Stimulated activated CD4-positive, alpha-beta T cell treated with anti-CD3 and anti-CD28 coated beads, Interleukin-1b, Interleukin-23, amount 100 ng/mL, for 4 hours (primary cell): ENCODE measurements around the gene RAC3.
A peak's percentile ranks its signal among the peaks of the same experiment; 100 is the strongest.

Experiments used
- DNase-seq, 2 donors: peaks; one replicate each; pipeline ENCODE4 v3.0.0-alpha.2; 2020; ENCODE audit warnings: low read depth in 2 of 2

RAC3 gene

DNA sequence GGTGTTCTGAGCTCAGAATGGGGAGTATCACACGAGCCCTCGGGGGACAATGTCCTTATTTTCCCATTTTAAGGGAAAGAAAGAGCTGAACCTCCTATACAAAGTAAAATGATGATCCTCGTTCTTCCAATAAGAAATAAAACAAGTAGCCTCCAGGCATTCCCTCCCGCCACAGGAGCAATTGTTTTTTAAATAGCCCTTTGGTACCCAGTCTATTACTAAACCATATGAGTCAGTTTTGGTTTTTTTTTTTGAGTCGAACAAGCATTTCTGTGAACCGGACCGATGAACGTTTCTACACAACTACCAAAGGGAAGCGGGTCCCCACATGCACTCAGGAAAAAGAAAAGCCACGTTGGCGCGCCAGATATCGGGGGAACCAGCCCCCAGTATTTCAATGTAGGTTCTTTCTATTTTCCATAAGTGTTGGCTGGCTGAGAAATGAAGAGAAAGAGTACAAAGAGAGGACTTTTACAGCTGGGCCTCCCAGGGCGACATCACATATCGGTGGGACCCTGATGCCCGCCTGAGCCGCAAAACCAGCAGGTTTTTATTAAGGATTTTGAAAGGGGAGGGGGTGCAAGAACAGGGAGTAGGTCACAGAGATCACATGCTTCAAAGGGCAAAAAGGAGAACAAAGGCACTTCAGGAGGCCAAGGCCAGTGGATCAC lies 9.8 kb downstream of the RAC3 start:
- DNase-seq: no peak

DNA sequence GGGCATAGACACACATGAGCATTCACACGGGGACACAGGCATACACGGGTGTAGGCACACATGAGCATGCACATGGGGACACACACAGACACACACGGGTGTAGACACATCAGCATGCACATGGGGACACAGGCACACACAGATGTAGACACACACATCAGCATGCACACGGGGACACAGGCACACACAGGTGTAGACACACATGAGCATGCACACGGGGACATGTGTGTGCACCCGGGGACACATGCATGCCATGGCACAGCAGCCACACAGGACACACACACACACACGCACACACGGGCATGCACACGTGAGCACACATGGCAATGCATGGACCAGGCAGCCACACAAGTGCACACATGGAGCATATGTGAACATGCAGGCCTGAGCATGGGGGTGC lies 11.2 kb downstream of the RAC3 start:
- no peak for DNase-seq

DNA sequence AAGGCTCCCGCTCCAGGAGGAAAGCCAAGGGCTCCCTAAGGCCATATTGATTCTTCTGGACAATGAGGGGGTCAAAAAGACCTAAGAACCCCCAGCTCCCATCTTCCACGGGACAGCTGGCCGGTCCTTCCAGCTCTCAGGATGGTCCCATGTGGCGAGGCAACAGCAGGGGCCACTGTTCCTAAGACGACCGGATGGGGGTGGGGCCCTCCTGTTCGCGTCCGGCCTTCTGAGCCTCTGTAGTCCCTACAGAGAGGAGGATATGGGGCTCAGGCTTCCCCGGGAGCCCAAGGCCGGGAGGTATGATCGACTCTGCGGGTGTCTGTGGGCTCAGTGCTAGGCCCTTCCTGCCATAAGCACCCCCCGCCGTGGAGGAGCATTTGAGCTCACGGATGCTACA lies 12.0 kb downstream of the RAC3 start:
- DNase-seq: no peak

DNA sequence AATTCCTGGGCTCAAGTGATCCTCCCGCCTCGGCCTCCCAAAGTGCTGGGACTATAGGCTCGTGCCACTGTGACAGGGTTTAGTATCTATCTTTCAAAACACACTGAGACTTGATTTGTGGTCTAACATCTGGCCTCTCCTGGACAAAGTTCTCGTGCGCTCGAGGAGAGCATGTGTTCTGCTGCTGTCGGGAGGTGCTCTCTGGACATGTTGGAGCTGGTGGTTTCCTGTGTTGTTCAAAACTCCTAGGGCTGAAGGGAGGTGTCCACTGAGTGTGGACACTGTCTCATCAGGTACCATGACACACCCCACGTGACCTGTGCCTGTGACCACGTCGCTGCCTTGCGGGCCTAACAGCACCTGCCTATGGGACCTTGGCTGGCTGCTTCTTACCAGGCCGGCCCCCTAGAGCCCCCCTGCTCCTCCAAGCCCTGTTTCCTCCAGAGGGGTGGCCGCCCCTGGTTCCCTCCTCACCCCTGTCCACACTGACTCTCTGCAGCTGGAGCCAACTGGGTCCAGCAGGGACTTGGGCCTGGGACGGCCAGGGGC lies 14.5 kb downstream of the RAC3 start:
- DNase-seq: no peak

DNA sequence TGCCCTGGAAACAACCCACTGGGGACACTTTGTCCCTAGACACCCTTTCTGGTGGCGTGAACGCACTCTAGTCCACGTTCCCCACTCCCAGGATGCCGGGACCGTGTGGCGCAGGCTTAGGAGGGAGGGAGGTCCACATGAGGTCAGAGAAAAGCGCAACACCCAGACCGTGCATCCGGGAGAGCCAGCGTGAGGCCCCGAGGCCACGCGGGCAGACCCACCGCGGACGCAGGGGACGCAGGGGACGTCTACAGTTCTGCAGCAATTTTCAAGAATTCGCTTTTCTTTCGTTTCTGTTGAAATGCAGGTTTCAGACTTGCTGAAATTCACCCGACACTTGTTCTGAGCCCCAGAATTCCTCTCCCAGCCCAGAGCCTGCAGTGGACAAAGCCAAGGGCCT lies 15.4 kb downstream of the RAC3 start:
- DNase-seq: no peak

DNA sequence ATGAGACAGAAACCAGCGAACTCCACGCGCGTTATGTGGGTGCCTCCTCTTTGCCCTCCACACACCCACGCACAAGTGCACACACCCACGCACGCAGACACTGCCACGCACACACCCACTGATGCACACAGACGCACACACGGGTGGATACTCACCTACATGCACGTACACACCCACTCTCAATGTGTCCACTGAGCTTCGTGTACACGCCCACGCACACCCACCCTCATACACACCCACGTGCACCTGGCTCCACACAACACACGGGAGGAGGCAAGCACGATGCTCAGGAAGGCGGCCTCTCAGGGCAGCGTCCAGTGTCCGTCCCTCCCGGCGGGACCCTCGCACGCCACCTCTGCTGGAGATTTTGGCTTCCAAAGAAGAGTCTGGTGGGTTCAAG lies 15.9 kb downstream of the RAC3 start:
- DNase-seq: no peak

DNA sequence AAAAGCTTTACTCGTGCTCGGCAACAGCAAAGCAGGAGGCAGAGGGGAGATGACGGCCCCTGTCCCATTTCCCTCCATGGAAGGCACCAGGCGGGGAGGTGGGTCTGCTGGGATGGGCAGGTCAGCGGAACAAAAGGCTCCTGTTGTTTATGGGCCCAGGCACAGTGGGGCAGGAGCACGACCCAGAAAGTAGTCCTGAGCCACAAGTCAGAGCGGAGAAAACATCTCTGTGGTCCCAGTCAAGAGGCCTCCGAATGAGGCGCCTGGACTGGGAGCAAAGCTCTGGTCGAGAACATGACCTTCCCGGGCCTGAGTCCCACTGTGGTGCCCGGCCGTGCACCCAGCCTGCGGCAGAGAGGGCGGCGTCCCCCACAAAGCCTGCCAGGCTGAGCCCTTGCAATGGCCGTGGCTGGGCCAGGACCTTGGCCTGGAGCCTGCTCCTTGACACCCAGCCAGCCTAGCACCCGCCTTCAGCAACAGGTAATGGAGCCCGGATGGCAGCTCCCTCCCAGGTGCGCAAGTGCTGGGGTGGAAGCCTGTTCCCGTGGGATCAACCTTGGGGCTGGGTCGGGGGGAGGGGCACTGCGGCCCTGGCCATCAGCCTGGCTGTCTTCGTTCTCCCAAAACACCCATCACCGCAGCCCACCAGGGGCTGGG lies 16.6 kb downstream of the RAC3 start:
- DNase-seq: no peak

DNA sequence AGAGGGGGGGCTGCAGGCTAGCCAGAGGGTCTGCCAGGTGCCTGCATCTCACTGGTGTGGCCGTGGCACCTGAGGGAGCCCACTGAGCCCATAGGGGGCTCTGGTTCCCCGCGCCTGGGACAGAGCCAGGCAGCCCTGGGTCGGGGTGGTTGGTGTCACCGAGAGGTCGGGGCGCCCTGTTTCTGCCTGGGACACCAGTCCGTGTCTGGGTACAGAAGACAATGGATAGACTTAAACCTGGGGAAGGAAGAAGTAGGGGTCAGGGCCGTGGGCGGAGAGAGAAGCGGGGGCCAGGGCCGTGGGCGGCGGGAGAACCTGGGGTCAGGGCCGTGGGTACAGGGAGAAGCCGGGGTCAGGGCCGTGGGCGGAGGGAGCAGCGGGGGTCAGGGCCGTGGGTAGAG lies 17.1 kb downstream of the RAC3 start:
- DNase-seq: no peak

DNA sequence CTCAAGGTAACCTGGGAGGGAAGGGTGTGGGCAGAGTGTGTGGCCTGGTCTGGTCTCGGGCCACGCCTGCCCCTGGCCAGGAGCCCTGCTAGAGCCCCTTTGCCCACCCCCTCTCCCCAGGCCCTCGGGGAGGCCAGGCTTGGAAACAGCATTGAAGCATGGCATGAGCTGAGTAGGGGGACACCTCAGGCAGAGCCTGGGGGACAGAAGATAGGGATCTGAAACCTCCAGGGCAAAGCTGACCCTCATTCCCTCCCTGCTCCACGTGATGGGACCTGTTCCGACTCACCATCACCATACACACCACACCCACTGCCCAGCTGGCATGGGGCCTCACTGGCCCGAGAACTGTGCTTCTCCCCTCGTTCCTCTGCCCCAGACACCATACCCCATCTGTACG lies 17.6 kb downstream of the RAC3 start:
- no peak for DNase-seq

DNA sequence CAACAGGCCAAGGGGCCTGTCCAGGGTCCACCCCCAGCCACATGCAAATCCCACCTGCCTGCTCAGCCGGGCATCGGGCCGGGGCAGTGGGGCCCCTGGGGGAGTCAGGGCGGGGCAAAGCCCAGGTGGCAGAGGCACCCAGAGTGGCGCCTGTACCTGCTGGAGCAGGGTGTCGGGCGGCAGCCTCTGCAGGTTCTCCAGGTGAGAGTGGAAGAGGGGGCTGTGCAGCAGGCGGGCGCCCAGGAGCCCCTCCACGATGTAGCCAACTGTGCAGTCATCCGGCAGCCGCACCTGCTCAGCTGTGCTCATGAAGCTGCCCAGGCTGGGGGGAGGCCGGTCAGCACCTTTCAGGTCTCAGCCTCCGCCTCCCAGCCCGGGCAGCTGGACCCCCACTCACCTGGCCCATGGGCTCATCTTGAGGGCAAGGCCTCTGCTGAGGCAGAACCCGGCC lies 18.1 kb downstream of the RAC3 start:
- no peak for DNase-seq

DNA sequence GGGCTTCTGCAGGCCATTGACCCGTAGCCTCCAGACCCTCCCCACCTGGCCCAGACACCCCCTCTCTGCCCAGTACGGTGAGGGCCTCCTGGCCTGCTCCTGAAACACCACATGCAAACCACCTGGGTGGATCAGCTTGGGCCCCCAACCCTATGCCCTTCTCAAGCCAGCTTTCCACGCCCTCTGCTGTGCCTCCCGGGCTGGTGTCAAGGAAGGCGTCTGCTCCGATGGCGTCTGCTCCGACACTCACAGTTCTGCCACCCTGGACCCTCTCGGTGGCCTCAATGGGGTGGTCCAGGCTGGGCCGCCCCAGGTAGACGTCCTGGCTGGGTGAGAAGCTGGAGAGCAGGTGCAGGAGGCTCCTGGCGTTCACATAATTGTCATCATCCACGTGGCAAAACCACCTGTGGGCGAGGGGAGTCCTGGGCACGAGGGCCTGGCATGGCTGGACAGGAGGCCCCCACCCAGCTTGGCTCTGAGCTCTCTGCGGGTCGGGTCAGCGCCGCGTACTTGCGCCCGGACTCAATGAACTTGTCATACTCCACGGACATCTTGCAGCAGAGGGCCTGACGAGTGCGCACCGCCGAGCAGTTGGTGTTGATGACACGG lies 18.8 kb downstream of the RAC3 start:
- no peak for DNase-seq

DNA sequence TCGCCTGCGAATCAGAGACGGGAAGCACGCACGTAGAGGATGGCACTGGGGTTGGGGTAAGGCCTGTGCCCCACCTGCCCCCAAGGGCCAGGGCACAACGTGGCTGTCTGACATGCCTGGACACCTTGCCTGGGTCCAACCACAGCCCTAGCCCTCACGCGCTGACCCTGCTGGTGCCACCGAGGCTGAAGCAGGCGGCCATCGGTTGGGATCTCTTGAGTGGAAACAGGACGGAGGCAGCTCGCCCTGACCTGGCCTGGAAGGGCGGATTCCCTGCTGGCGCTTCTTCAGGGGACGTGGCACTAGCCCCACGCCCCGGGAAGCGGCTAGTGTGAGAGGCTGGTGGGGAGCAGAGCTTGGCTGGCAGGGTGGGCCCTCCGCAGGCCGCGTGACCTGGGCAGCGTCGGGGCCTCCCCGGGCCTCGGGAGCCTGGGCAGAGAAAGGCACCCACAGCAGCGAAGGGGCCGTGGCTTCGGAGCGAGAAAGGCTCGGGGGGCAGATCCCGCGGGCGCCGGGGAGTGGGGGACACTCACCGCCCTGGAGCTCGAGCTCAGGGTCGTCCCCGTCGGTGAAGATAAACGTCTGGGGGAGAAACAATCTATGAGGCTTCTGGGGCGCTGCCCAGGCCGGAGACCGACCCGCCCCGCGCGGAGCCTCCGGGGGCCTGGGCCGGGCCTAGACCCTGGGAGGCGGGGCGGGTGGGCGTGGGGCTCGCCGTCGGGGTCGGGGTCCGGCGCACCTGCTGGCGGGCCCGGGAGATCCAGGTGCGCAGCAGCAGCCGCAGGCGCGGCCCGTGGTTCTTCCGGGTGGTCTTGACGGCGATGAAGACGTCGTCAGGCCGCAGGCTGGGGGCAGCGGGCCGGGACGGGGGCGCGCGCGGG lies 19.5 kb downstream of the RAC3 start:
- no peak for DNase-seq

DNA sequence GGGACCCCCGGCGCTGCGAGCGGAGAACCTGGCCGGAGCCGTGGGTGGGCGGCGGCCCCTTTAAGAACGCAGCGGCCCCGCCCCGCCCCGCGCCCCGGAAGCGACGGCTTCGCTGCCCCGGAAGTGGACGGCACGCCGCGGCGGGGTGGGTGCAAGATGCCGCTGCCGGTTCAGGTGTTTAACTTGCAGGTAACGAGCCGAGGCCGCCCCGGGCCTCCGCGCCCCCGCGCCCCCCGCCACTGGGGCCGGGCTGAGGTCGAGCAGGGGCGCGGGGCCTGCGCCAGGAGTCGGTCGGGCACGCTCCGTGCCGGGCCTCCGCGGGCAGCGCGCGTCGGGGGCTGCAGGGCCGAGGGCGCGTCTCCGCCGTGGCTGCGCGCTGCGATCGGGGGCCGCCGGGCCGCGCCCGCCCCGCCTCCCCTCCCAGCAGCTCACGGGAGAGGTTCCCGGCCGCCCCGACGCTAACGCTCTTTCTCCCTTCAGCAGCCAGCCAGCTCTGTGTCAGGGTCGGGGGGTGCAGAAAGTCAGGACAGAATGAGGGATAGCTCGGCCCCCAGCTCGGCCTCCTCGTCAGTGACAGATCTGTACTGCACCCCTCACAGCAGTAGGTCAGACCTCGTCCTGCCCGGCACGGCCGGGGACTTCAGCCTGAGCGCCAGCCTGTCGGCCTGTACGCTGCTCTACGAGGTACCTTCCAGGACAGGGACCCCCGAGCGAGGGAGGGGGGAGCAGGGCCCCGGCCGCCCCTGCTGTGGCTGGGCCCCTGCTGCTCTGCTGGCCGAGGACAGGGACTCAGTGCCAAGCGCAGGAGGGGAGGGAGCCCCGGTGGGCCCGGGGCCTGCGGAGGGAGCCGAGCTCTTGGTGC lies 20.5 kb downstream of the RAC3 start, which contains the start of the genes GPS1 and RFNG:
Gene GPS1, plus strand, starts transcription at position 123 of the 862 bp plus-strand sequence. Its CDS starts 34 bp downstream, at position 157.
Gene RFNG, minus strand, starts transcription at position 36 of the 862 bp plus-strand sequence. CDS start 45 bp downstream, outside the sequence.
- DNase-seq: peak; percentile 67 to 87

DNA sequence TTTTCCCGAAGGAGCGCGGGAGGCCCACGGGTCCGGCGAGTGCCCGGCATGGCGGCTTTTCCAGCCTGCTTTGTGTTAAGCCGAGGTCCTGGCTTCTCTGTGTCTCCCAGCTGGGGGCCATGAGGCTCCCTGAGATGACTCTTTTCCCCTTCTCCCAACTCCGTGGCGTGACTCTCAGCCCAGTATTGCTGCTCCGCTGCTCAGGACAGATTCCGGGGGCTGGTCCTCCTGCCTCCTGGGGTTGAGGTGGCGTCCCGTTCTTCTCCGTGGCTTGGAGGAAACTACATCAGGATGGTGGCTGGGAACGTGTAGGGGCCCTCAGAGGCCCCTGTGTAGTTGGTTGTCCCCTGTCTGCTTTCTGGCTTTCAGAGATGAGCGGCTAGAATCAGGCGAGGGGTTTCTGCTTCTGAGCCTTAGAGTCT lies 21.2 kb downstream of the RAC3 start:
- no peak for DNase-seq

DNA sequence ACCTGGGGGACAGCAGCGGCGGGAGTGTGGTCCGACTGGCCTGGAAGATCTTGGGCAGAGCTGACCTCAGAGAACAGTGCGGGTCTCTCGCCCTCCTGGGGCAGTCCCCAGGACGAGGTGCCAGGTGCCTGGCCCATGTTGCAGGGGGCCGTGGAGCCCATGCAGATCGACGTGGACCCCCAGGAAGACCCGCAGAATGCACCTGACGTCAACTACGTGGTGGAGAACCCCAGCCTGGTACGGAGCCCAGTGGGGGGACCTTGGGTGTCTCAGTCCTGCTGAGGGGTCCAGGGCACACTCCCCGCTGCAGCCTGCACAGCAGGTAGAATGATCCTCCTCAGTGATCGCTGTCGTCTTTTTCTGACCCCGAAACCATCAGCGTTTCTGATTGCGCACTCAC lies 21.7 kb downstream of the RAC3 start:
- DNase-seq: no peak

DNA sequence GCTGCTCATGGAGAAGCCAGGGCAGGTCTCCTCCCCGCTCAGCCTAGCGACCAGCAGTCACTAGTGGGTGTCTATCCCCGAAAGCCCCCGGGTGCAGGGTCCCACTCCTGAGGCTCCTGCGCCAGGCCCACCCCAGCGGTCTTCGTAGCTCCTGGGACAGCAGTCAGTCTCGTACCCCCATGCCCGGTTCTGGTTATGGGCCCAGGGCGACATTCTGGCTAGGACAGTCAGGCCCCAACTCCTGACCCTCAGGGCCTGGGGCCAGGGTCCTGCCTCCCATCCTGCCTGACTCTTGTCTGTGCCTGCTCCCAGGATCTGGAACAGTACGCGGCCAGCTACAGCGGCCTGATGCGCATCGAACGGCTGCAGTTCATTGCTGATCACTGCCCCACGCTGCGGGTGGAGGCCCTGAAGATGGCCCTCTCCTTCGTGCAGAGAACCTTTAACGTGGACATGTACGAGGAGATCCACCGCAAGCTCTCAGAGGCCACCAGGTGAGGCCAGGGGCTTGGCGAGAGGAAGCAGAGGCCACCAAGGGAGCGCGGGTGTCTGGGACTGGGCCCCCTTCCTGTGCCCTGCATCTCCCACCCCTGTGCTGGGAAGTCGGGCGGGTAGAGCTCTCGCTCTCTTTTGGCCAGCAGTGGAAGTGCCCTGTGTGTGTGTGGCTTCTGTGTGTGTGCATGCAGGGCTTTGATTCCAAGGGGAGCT lies 22.2 kb downstream of the RAC3 start:
- DNase-seq: no peak

DNA sequence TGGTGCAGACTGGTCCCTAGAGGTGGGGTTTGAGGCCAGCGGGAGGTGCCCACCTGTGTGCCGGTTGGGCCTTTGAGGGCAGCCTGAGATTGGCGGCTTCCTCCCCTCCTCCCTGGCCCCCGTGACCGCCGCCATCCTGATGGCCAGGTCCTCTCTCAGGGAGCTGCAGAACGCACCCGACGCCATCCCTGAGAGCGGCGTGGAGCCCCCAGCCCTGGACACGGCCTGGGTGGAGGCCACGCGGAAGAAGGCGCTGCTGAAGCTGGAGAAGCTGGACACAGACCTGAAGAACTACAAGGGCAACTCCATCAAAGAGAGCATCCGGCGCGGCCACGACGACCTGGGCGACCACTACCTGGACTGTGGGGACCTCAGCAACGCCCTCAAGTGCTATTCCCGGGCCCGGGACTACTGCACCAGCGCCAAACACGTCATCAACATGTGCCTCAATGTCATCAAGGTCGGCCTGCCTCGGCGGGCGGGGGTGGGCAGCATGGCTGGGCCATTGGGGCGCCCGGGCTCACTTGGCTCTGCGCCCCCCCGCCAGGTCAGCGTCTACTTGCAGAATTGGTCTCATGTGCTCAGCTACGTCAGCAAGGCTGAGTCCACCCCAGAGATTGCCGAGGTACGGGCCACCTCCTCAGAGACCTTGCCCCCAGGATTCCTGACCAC lies 23.0 kb downstream of the RAC3 start:
- no peak for DNase-seq

DNA sequence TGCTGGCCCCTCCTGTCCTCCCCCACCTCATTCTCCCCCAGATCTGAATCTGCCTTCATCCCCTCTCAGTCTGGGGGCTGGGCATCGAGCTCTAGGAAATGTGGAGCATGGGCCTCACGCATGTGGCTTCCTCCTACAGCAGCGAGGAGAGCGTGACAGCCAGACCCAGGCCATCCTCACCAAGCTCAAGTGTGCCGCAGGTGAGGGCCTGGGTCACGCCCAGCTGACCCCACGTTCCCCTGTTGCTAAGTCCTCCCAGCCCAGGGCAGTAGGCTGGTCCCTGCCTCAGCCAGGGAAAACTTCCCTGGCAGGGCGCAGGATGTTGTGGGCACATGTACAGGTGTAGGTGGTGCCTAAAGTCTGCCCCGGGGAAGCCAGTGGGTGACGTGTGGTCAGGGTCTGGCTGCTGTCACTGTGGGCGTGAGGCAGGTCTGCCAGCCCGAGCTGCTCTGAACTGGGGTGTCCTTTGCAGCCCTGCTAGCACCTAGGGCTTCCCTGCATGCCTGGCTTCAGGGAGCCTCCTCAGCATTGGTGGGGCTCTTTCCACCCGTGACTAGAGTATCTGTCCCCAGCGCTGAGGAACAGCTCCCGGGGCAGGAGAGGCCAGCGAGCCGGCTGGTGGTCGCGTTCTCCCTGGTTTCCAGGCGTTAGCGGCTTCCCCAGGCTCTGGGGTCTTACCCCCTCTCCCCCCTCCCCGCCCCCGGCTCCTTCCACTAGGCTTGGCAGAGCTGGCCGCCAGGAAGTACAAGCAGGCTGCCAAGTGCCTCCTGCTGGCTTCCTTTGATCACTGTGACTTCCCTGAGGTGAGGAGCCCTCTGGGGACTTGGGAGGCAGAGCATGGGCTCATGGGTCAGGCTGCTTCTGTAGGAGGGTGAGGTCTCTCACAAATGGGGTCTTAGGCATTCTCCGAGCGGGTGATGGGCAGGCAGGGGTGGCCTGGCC lies 23.8 kb downstream of the RAC3 start:
- DNase-seq: no peak
